ENCODE results near the gene SOD2.
A peak's percentile ranks its signal among the peaks of the same experiment; 100 is the strongest.

Gene SOD2

GRCh38 chr6:159700970-159701369 lies 7.9 kb upstream of the SOD2 start:
- Histone ChIP-seq H3K27me3 (ENCODE audit: low read depth, low read length) (no peaks in the 10 kb centered on the region), H3K9me3 (ENCODE audit: insufficient read depth, low read length) (no peaks in the 10 kb centered on the region), H3K4me1 (ENCODE audit: low read length) (peaks cover 4% of the 10 kb centered on the region; the same call in 1 of the 2 replicates), H3K4me3 (ENCODE audit: low read length) (no peak overlapping the region), H3K4me2 (ENCODE audit: low read length) (no peak overlapping the region), H3K9ac (ENCODE audit: low read length) (no peak overlapping the region), H3K79me2 (ENCODE audit: low read length) (no peaks in the 10 kb centered on the region), H3K36me3 (replicated peaks; ENCODE audit: low read depth, low read length) (no peaks in the 10 kb centered on the region), H2AFZ (ENCODE audit: low read depth, low read length) (no peak overlapping the region), H3K27ac (ENCODE audit: low read length) (no peak overlapping the region), H4K20me1 (ENCODE audit: insufficient read depth, low read length) (no peaks in the 10 kb centered on the region)
- TF ChIP-seq CTCF (IDR thresholded peaks at IDR 0.05; ENCODE audit: low read depth, low read length) (no peak), EZH2phosphoT487 (IDR thresholded peaks at IDR 0.05; ENCODE audit: low read depth) (no peak)

- Histone ChIP-seq H3K79me2 (ENCODE audit: low read length) (peaks cover 21% of the 10 kb centered on the region), H3K4me2 (ENCODE audit: low read length) (no peak overlapping the region), H3K9me3 (ENCODE audit: insufficient read depth, low read length) (no peaks in the 10 kb centered on the region), H3K4me3 (ENCODE audit: low read length) (no peak overlapping the region), H3K27ac (ENCODE audit: low read length) (no peak overlapping the region), H3K27me3 (ENCODE audit: low read depth, low read length) (no peaks in the 10 kb centered on the region), H4K20me1 (ENCODE audit: insufficient read depth, low read length) (no peaks in the 10 kb centered on the region), H3K9ac (ENCODE audit: low read length) (no peak overlapping the region), H3K4me1 (ENCODE audit: low read length) (peaks cover 18% of the 10 kb centered on the region), H2AFZ (ENCODE audit: low read depth, low read length) (no peak overlapping the region), H3K36me3 (replicated peaks; ENCODE audit: low read depth, low read length) (peaks cover 4% of the 10 kb centered on the region)
- TF ChIP-seq CTCF (IDR thresholded peaks at IDR 0.05; ENCODE audit: low read depth, low read length) = no peak
Measured at GRCh38 chr6:159695984-159696383, 2.9 kb upstream of the SOD2 start.

- H3K4me1 ChIP-seq (ENCODE audit: low read length) = peaks cover 19% of the 10 kb centered on the region; the same call in 1 of the 2 replicates
Measured at GRCh38 chr6:159693894-159694545, 979 bp upstream of the SOD2 start.

More at GRCh38 chr6:159693894-159694545, 979 bp upstream of the SOD2 start:
- H3K4me2 ChIP-seq (ENCODE audit: low read length) = peak overlapping the region; percentile 98
- peaks cover 34% of the 10 kb centered on the region for H3K79me2 ChIP-seq (ENCODE audit: low read length)
- no peaks in the 10 kb centered on the region for H3K27me3 ChIP-seq (ENCODE audit: low read depth, low read length)
- H3K9me3 ChIP-seq (ENCODE audit: insufficient read depth, low read length) = no peaks in the 10 kb centered on the region
- no peaks in the 10 kb centered on the region for H4K20me1 ChIP-seq (ENCODE audit: insufficient read depth, low read length)
- peak overlapping the region; percentile 72 for H3K9ac ChIP-seq (ENCODE audit: low read length)
- no peak for TF ChIP-seq EZH2phosphoT487 (IDR thresholded peaks at IDR 0.05; ENCODE audit: low read depth)
- no peak for TF ChIP-seq CTCF (IDR thresholded peaks at IDR 0.05; ENCODE audit: low read depth, low read length)
- no peak overlapping the region for H2AFZ ChIP-seq (ENCODE audit: low read depth, low read length)
- H3K4me3 ChIP-seq (ENCODE audit: low read length) = peak overlapping the region; percentile 85
- peak overlapping the region; percentile 73 for H3K27ac ChIP-seq (ENCODE audit: low read length)
- H3K36me3 ChIP-seq (replicated peaks; ENCODE audit: low read depth, low read length) = peaks cover 6% of the 10 kb centered on the region
